Skeletal muscle tissue (tissue), 4 donors: Measurements from ENCODE around the gene AK5. TPM values are rescaled to one million over a fixed set of nuclear protein-coding genes. Genes with fewer than 3 reads are reported as not detected.
"Not testable (repeated sequence)": the region's sequence is repeated elsewhere in the genome, so short reads cannot be mapped to it uniquely, and the experiment has no call there.

Experiments used
- H3K27ac ChIP-seq: one replicate; pipeline ENCODE4 v1.7.0; 2013; ENCODE audit warnings: mild to moderate bottlenecking, low read depth, low read length, inconsistent platforms
- H3K27me3 ChIP-seq, 3 donors: one replicate each; pipeline ENCODE4 v1.7.0; 2013; ENCODE audit warnings: low read length in 3 of 3; ENCODE audit not compliant: control insufficient read depth in 3 of 3, insufficient read depth in 3 of 3
- H3K36me3 ChIP-seq, 3 donors: one replicate each; pipeline ENCODE4 v1.7.0; 2013; ENCODE audit warnings: low read length in 3 of 3; ENCODE audit not compliant: control insufficient read depth in 3 of 3, insufficient read depth in 3 of 3
- H3K4me1 ChIP-seq, 3 donors: one replicate each; pipeline ENCODE4 v1.7.0; 2013; ENCODE audit warnings: low read length in 3 of 3, mild to moderate bottlenecking in 3 of 3; ENCODE audit not compliant: control insufficient read depth in 3 of 3, insufficient read depth in 3 of 3
- H3K4me3 ChIP-seq, 3 donors: one replicate each; pipeline ENCODE4 v1.7.0; 2013; ENCODE audit warnings: low read length in 3 of 3
- H3K9ac ChIP-seq, 3 donors: one replicate each; pipeline ENCODE4 v1.7.0; 2013; ENCODE audit warnings: low read length in 3 of 3, mild to moderate bottlenecking in 3 of 3, moderate library complexity in 2 of 3, low read depth in 1 of 3
- H3K9me3 ChIP-seq, 3 donors: one replicate each; pipeline ENCODE4 v1.7.0; 2013; ENCODE audit warnings: low read length in 3 of 3; ENCODE audit not compliant: control insufficient read depth in 3 of 3
- total RNA-seq: library from RNA; depleted of rRNA; stranded (reverse); fragments of >200 nt; gene quantifications from one replicate; pipeline ENCODE4 v1.2.3, GENCODE V29; 2014
- donor health status: Osteomylitis.

The AK5 gene
- total RNA-seq, 1 donor from 2014 or later, result 11.5 TPM

DNA sequence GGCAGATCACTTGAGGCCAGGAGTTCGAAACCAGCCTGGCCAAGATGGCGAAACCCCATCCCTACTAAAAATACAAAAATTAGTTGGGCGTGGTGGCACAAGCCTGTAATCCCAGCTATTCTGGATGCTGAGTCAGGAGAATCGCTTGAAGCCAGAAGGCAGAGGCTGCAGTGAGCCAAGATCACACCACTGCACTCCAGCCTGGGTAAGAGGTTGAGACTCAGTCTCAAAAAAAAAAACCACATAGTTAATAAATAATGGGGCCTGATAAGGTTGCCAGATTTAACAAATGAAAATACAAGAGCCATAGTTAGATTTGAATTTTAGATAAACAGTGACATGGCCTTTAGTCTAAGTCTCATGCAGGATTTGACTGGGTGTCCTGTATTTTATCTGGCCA, 225.0 kb downstream of the AK5 start:
- no peaks in the 10 kb centered on the region for H3K36me3 ChIP-seq
- H3K9me3 ChIP-seq, result no peaks in the 10 kb centered on the region
- no peak overlapping the region for H3K27ac ChIP-seq
- H3K27me3 ChIP-seq, result no peaks in the 10 kb centered on the region
- no peak overlapping the region for H3K9ac ChIP-seq
- H3K4me1 ChIP-seq, result no peaks in the 10 kb centered on the region
- H3K4me3 ChIP-seq, result no peak overlapping the region

DNA sequence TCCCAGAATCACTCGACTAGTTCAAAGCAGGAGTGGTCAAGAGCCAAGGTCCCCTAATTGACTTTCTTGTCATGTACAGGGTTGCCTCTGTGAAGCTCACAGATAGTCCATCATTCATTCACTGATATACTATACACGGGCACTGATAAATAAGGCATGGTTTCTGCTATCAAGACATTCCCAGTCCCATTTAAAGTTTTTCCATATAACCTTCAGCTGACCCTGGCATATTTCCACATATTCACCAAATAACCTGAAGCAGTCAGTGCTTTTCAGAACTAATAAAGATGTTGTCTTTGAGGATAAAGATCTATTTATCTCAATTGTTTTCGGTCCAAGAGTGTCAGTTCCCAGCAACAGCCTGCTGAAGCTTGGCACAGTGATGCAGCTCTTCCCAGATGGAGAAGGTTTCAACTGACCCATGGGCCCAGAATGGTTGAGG, 227.3 kb downstream of the AK5 start:
- Histone ChIP-seq H3K27ac (no peak overlapping the region), H3K27me3 (peaks cover 0 to 2% (median 0%) of the 10 kb centered on the region in 3 donors), H3K4me1 (no peaks in the 10 kb centered on the region)

DNA sequence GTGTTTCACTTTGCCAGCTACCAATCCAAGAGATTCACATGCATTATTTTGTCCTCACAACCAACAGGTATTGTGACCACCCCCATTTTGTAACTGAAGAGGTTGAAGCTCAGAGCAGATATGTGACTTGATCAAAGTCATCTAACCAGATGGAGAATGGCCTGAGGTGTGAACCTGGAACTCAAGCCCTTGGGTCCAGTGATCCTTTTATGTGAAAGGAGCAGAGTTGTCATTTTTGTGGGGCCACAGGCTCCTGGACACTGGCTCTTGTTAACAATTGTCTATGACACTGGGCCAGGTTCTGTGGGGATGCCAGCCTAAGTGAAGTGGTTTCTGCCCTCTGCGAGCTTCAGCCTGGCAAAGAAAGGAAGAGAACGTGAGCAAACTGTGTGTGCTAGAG, 228.1 kb downstream of the AK5 start:
- Histone ChIP-seq H3K9me3 (no peaks in the 10 kb centered on the region), H3K4me3 (no peak overlapping the region), H3K4me1 (peaks cover 3 to 4% (median 4%) of the 10 kb centered on the region in 3 donors), H3K36me3 (no peaks in the 10 kb centered on the region), H3K27me3 (peaks cover 0 to 2% (median 0%) of the 10 kb centered on the region in 3 donors), H3K27ac (no peak overlapping the region), H3K9ac (no peak overlapping the region)

More for the DNA sequence above, 227.3 kb downstream of the AK5 start:
- no peak overlapping the region for H3K4me3 ChIP-seq
- H3K9me3 ChIP-seq, result no peaks in the 10 kb centered on the region
- no peak overlapping the region for H3K9ac ChIP-seq
- H3K36me3 ChIP-seq, result no peaks in the 10 kb centered on the region

DNA sequence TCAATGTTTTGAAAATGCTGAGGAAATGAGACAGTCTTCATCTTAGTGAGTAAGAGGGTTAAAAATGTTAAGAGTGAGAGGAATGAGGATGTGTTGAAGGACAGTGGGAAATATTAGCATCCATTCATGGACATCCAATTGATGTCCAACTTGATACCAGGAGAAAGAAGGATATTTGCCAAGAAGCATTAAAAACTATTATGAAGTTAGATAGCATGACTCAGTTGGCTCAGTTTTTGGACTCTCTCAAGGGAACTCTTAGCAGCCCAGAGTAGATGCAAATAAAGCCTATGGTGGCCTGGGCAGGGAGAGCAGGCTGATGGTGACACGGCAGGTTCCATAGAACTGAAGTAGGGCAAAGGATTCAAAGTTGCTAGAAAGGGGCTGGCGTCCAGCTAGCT, 229.6 kb downstream of the AK5 start:
- peaks cover 0 to 2% (median 0%) of the 10 kb centered on the region in 3 donors for H3K27me3 ChIP-seq
- H3K4me1 ChIP-seq, result peaks cover 3 to 12% (median 5%) of the 10 kb centered on the region in 3 donors
- no peaks in the 10 kb centered on the region for H3K9me3 ChIP-seq
- H3K36me3 ChIP-seq, result no peaks in the 10 kb centered on the region
- H3K4me3 ChIP-seq, result no peak overlapping the region
- H3K27ac ChIP-seq, result no peak overlapping the region
- H3K9ac ChIP-seq, result no peak overlapping the region

DNA sequence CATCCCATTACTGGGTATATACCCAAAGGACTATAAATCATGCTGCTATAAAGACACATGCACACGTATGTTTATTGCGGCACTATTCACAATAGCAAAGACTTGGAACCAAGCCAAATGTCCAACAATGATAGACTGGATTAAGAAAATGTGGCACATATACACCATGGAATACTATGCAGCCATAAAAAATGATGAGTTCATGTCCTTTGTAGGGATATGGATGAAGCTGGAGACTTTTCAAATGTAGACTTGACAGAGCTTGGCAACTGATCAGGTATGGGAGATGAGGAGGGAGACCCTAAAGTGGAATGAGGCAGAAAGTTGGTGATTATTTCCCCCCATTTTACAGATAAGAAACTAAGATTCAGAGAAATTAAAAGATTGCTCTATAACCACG, 230.8 kb downstream of the AK5 start:
- H3K4me3 ChIP-seq, H3K27ac ChIP-seq: not testable (repeated sequence)

DNA sequence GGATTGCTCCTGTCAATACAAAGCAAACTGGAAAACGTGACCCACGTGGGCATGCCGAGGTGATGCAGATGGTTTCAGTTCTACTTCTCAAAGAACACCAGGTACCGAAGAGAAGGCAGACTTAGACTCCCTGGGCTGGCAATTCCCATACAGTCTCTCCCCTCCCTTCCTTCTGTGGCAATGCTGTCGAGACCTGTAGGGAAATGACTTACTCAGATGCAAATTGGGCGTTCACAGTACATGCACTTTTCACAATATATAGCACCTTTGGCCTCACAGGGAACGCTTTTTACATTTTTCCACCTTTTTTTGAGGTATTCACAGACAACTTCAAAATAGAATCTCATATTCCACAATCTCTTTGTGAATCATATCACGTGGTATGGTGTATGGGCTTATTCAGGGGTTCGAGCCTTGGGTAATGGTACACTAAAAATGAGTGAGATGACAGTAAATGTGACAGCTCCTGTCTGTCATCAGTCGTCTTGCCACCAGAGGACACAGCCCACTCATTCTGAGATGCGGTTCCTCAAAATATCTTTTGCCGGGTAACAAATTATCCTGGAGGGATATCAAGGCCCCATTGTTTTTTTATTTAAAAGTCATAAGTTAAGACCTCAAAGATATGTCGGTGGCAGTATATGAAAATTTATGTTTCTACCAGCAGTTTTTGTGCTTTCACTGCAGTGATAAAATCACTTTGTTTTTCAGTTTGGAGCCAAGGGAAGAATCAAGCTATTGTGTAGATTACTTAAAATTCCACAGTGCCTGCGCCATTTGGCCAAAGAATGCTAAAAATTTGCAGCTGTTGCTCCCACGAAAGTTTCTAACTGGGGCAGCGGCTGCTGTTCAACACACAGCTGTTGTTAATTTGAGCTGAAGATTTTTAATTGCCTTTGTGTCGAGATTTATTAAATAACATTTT, 232.3 kb downstream of the AK5 start:
- H3K4me3 ChIP-seq, result no peak overlapping the region
- peaks cover 0 to 3% (median 0%) of the 10 kb centered on the region in 3 donors for H3K9me3 ChIP-seq
- peaks cover 0 to 2% (median 0%) of the 10 kb centered on the region in 3 donors for H3K27me3 ChIP-seq
- peaks cover 3 to 12% (median 5%) of the 10 kb centered on the region in 3 donors for H3K4me1 ChIP-seq
- no peak overlapping the region for H3K9ac ChIP-seq
- no peaks in the 10 kb centered on the region for H3K36me3 ChIP-seq
- no peak overlapping the region for H3K27ac ChIP-seq

More for the DNA sequence above, 230.8 kb downstream of the AK5 start:
- not testable (repeated sequence) for H3K36me3 ChIP-seq, H3K9ac ChIP-seq, H3K9me3 ChIP-seq, H3K27me3 ChIP-seq
- peaks cover 3 to 12% (median 5%) of the 10 kb centered on the region in 3 donors for H3K4me1 ChIP-seq

DNA sequence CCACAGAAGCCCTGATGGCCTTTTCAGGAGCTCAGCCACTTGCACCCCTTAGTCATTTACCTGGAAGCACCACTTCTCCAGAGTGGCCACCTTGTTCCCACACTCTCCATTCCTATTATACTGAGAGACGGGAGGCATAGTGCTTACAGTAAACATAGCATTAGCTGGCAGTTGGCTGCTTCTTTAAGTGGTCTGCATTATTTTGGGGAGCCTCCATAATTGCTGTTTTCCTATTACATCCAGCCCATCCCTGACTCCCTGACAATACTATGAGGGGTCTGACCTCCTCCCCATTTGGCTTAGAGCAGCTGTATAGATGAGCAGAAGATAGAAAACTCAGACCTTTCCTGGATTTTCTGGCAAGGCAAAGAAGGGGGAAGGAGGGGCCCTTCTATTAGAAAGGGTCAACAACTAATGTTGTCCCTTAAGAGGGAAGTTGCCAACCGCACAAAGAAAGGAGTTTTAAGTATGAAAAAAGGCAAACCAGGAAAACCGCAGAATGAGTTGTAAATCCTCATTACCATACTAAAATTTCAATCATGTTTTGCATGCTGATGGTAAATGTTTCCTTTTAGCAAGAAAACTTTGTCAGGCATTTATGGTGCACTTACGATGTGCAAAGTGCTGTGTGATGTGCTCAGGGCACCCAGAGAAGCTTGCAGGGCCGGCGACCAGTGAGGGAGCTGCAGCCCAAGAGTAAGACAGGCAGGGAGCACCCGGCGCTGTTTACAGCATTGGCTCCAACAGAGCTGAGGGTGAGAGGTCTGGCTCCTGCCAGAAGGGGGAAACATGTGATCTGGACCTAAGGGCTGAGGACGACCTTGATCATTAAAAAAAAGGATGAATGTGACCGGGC, 233.3 kb downstream of the AK5 start:
- Histone ChIP-seq H3K4me3 (no peak overlapping the region), H3K36me3 (no peaks in the 10 kb centered on the region), H3K9me3 (peaks cover 0 to 3% (median 0%) of the 10 kb centered on the region in 3 donors), H3K27me3 (peaks cover 0 to 2% (median 0%) of the 10 kb centered on the region in 3 donors), H3K9ac (no peak overlapping the region), H3K27ac (no peak overlapping the region), H3K4me1 (peaks cover 3 to 12% (median 5%) of the 10 kb centered on the region in 3 donors)

DNA sequence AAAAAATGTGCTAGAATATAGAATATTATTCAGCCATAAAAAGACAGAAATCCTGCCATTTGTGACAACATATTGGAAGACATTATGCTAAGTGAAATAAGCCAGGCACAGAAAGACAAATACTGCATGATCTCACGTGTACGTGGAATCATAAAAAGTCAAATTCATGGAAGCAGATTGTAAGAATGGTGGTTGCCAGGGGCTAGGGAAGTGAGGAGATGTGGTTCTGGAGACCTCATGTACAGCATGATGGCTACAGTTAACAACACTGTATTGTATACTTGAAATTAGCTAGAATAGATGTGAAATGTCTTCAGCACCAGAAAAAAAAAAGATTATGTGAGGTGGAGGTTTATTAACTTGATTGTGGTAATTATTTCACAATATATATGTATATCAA, 234.3 kb downstream of the AK5 start:
- H3K27ac ChIP-seq, result no peak overlapping the region
- H3K9ac ChIP-seq, result no peak overlapping the region
- H3K4me1 ChIP-seq, result peaks cover 3 to 12% (median 5%) of the 10 kb centered on the region in 3 donors
- peaks cover 0 to 3% (median 0%) of the 10 kb centered on the region in 3 donors for H3K9me3 ChIP-seq
- no peak overlapping the region for H3K4me3 ChIP-seq
- peaks cover 0 to 2% (median 0%) of the 10 kb centered on the region in 3 donors for H3K27me3 ChIP-seq
- H3K36me3 ChIP-seq, result no peaks in the 10 kb centered on the region

DNA sequence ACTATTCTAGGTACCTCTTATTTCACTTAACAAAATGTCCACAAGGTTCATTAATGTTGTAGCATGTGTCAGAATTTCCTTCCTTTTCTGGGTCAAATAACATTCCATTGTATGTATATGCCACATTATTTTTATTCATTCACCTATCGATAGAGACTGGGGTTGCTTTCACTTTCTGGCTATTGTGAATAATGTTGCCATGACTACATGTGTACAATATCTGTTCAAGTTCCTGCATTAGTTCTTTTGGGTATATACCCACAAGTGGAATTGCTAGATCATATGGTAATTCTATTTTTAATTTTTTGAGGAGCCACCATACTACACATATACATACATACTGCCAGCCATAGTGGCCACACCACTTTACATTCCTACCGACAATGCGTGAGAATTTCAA, 242.2 kb downstream of the AK5 start:
- no peaks in the 10 kb centered on the region for H3K36me3 ChIP-seq
- no peaks in the 10 kb centered on the region for H3K9me3 ChIP-seq
- H3K9ac ChIP-seq, result no peak overlapping the region
- no peaks in the 10 kb centered on the region for H3K4me1 ChIP-seq
- no peak overlapping the region for H3K27ac ChIP-seq
- H3K27me3 ChIP-seq, result no peaks in the 10 kb centered on the region
- H3K4me3 ChIP-seq, result no peak overlapping the region
